SK-N-SH (cell line): ENCODE measurements around the gene CMC2.

ENCODE experiments used
- REST ChIP-seq: IDR thresholded peaks from 2 replicates; pipeline ENCODE4 v1.6.1; 2012; ENCODE audit warnings: mild to moderate bottlenecking, low read depth, low read length, moderate library complexity
- SMC3 ChIP-seq: IDR thresholded peaks from 2 replicates; pipeline ENCODE4 v1.6.1; 2012; ENCODE audit warnings: low read depth, low read length, improper control_type of control experiment
- TF ChIP-seq, protein P1 (sequence below): fragments of 200-600 bp; sonication (generic); IDR thresholded peaks from 2 replicates; pipeline ENCODE4 v1.6.1; 2017; ENCODE audit warnings: antibody characterized with exemption, mild to moderate bottlenecking, moderate library complexity
- TF ChIP-seq, protein P2 (sequence below): IDR thresholded peaks from 2 replicates; pipeline ENCODE4 v1.4.0; 2012; ENCODE audit warnings: low read depth, borderline replicate concordance

GRCh38 chr16:81029930-81030604, 23.4 kb upstream of the CMC2 start:
- TF ChIP-seq SMC3 (no peak), REST (no peak)
- TF ChIP-seq, protein P1, sequence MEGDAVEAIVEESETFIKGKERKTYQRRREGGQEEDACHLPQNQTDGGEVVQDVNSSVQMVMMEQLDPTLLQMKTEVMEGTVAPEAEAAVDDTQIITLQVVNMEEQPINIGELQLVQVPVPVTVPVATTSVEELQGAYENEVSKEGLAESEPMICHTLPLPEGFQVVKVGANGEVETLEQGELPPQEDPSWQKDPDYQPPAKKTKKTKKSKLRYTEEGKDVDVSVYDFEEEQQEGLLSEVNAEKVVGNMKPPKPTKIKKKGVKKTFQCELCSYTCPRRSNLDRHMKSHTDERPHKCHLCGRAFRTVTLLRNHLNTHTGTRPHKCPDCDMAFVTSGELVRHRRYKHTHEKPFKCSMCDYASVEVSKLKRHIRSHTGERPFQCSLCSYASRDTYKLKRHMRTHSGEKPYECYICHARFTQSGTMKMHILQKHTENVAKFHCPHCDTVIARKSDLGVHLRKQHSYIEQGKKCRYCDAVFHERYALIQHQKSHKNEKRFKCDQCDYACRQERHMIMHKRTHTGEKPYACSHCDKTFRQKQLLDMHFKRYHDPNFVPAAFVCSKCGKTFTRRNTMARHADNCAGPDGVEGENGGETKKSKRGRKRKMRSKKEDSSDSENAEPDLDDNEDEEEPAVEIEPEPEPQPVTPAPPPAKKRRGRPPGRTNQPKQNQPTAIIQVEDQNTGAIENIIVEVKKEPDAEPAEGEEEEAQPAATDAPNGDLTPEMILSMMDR = no peak
- TF ChIP-seq, protein P2, sequence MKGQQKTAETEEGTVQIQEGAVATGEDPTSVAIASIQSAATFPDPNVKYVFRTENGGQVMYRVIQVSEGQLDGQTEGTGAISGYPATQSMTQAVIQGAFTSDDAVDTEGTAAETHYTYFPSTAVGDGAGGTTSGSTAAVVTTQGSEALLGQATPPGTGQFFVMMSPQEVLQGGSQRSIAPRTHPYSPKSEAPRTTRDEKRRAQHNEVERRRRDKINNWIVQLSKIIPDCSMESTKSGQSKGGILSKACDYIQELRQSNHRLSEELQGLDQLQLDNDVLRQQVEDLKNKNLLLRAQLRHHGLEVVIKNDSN = no peak
